T-helper 1 cell treated with Interleukin-12 subunit alpha and Interleukin-12 subunit beta and Interleukin-4 antibody, amounts not matched to agents 30 ng/mL and 1 ng/mL, for 36 hours (primary cell): ENCODE data around the gene FOXC2. TPM values are rescaled to one million over a fixed set of nuclear protein-coding genes. Genes with fewer than 3 reads are reported as not detected.

Experiments used
- intact Hi-C: fragments of 100-400 bp; cut with micrococcal nuclease; formaldehyde crosslinking; loops from one replicate; pipeline ENCODE4 v1.15.1; 2024
- total RNA-seq: library from RNA; stranded (reverse); gene quantifications from 2 replicates; pipeline ENCODE4 v1.2.3, GENCODE V29; 2022

FOXC2 gene
- total RNA-seq, 1 donor from 2014 or later: not detected

GRCh38 chr16:86554917-86555703 lies 11.5 kb upstream of the FOXC2 start, which contains the start of gene MTHFSD:
Gene MTHFSD, minus strand, starts transcription at chr16:86555235. Its CDS starts 51 bp downstream, at chr16:86555184.
- intact Hi-C loops: loop anchor here (1.0 to 10.0 kb wide), 7 partner anchors 8 to 1396 kb away; partner anchors contain the start of gene BANP

- intact Hi-C loops: loop anchor here (1.0 to 10.0 kb wide), 6 partner anchors 8 to 1395 kb away; partner anchors contain the start of gene BANP
Measured at GRCh38 chr16:86555704-86556075, 10.9 kb upstream of the FOXC2 start.

GRCh38 chr16:86556576-86556975 lies 10.1 kb upstream of the FOXC2 start:
- intact Hi-C loops: loop anchor here (5.0 to 10.0 kb wide), 2 partner anchors 606 to 1252 kb away; no protein-coding TSS in a partner anchor

GRCh38 chr16:86557587-86557986 lies 9.0 kb upstream of the FOXC2 start:
- intact Hi-C loops: loop anchor here (5.0 to 10.0 kb wide), 2 partner anchors 605 to 1253 kb away; no protein-coding TSS in a partner anchor

GRCh38 chr16:86558355-86559193 lies 8.1 kb upstream of the FOXC2 start:
- intact Hi-C loops: loop anchor here (5.0 to 10.0 kb wide), 2 partner anchors 604 to 1254 kb away; no protein-coding TSS in a partner anchor

GRCh38 chr16:86559802-86560305 lies 6.8 kb upstream of the FOXC2 start:
- intact Hi-C loops: loop anchor here (5.0 to 10.0 kb wide), 5 partner anchors 602 to 1255 kb away; partner anchors contain the start of gene KLHDC4

- intact Hi-C loops: loop anchor here (5.0 to 10.0 kb wide), 3 partner anchors 640 to 1202 kb away; partner anchors contain the start of gene KLHDC4
Measured at GRCh38 chr16:86562356-86562755, 4.3 kb upstream of the FOXC2 start.

GRCh38 chr16:86563469-86564345 lies 2.9 kb upstream of the FOXC2 start:
- intact Hi-C loops: loop anchor here (1.0 to 10.0 kb wide), 15 partner anchors 8 to 1201 kb away; partner anchors contain the start of genes C16orf95, KLHDC4 and MTHFSD

GRCh38 chr16:86565181-86565631 lies 1.4 kb upstream of the FOXC2 start:
- intact Hi-C loops: loop anchor here (2.0 to 10.0 kb wide), 5 partner anchors 40 to 1200 kb away; partner anchors contain the start of gene KLHDC4

- intact Hi-C loops: loop anchor here (2.0 to 10.0 kb wide), 5 partner anchors 39 to 1199 kb away; partner anchors contain the start of gene KLHDC4
Measured at GRCh38 chr16:86565644-86566511, 751 bp upstream of the FOXC2 start.

GRCh38 chr16:86566966-86567700 lies 504 bp downstream of the FOXC2 start:
- intact Hi-C loops: loop anchor here (5.0 to 10.0 kb wide), 3 partner anchors 355 to 1198 kb away; partner anchors contain the start of gene KLHDC4

- intact Hi-C loops: loop anchor here (5.0 to 10.0 kb wide), 3 partner anchors 354 to 1197 kb away; partner anchors contain the start of gene KLHDC4
Measured at GRCh38 chr16:86567701-86568581, 1.3 kb downstream of the FOXC2 start.

GRCh38 chr16:86568677-86569623 lies 2.3 kb downstream of the FOXC2 start:
- intact Hi-C loops: loop anchor here (5.0 to 10.0 kb wide), 3 partner anchors 353 to 1196 kb away; partner anchors contain the start of gene KLHDC4

- intact Hi-C loops: loop anchor here (5.0 to 10.0 kb wide), 4 partner anchors 95 to 1195 kb away; partner anchors contain the start of gene KLHDC4
Measured at GRCh38 chr16:86569701-86570447, 3.2 kb downstream of the FOXC2 start.
